Measurements from ENCODE around the gene UCK1. TPM values are rescaled to one million over a fixed set of nuclear protein-coding genes. Genes with fewer than 3 reads are reported as not detected.

UCK1 gene
- total and polyA plus RNA-seq, 2 of the 8 experiments (the other 6 are each of a cell fraction or from before 2014, with no cell fraction given), result 35.1 to 42.0 TPM

DNA sequence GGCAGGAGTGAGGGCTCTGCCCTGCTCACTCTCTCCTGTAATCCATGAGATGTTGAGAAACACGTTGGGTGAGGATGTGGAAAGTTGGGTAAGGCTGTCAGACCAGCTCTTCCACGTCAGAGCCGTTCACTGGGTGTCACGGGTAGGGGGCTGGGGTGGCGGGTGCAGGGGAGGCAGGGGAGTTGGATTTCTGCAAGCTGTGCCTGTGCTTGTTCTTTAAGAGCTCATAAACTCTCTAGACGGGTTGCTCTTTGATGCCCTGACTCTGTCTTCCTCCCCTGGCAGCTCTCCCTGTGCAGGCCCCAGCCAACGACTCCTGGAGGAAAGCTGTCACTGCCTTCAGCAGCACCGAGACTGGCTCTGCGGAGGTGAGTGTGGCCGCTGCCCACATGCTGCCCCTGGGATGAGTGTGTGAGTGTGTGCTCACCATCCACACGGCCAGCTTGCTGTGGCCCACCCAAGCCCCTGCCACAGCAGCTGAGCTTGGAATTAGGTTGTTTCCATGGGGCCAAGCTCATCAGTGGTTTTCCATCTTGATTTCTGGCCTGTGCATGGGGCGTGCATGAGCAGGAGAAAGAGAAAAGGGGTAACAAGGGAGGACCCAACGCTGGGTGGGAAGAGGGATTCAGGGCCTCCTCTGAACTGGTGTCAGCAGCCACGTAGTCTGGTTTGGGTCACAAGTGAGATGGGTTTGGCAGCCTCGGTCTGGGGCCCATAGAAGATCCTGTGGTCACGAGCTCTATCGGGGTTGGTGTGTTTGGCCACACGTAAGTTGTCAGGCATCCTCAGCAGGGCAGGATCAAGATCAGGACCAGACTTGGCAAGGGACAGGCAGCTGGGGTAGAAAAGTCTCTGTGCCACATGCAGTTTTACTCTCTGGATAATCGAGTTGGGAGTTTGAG is 49.4 kb downstream of the UCK1 start (continued):
- TF ChIP-seq, protein P1, sequence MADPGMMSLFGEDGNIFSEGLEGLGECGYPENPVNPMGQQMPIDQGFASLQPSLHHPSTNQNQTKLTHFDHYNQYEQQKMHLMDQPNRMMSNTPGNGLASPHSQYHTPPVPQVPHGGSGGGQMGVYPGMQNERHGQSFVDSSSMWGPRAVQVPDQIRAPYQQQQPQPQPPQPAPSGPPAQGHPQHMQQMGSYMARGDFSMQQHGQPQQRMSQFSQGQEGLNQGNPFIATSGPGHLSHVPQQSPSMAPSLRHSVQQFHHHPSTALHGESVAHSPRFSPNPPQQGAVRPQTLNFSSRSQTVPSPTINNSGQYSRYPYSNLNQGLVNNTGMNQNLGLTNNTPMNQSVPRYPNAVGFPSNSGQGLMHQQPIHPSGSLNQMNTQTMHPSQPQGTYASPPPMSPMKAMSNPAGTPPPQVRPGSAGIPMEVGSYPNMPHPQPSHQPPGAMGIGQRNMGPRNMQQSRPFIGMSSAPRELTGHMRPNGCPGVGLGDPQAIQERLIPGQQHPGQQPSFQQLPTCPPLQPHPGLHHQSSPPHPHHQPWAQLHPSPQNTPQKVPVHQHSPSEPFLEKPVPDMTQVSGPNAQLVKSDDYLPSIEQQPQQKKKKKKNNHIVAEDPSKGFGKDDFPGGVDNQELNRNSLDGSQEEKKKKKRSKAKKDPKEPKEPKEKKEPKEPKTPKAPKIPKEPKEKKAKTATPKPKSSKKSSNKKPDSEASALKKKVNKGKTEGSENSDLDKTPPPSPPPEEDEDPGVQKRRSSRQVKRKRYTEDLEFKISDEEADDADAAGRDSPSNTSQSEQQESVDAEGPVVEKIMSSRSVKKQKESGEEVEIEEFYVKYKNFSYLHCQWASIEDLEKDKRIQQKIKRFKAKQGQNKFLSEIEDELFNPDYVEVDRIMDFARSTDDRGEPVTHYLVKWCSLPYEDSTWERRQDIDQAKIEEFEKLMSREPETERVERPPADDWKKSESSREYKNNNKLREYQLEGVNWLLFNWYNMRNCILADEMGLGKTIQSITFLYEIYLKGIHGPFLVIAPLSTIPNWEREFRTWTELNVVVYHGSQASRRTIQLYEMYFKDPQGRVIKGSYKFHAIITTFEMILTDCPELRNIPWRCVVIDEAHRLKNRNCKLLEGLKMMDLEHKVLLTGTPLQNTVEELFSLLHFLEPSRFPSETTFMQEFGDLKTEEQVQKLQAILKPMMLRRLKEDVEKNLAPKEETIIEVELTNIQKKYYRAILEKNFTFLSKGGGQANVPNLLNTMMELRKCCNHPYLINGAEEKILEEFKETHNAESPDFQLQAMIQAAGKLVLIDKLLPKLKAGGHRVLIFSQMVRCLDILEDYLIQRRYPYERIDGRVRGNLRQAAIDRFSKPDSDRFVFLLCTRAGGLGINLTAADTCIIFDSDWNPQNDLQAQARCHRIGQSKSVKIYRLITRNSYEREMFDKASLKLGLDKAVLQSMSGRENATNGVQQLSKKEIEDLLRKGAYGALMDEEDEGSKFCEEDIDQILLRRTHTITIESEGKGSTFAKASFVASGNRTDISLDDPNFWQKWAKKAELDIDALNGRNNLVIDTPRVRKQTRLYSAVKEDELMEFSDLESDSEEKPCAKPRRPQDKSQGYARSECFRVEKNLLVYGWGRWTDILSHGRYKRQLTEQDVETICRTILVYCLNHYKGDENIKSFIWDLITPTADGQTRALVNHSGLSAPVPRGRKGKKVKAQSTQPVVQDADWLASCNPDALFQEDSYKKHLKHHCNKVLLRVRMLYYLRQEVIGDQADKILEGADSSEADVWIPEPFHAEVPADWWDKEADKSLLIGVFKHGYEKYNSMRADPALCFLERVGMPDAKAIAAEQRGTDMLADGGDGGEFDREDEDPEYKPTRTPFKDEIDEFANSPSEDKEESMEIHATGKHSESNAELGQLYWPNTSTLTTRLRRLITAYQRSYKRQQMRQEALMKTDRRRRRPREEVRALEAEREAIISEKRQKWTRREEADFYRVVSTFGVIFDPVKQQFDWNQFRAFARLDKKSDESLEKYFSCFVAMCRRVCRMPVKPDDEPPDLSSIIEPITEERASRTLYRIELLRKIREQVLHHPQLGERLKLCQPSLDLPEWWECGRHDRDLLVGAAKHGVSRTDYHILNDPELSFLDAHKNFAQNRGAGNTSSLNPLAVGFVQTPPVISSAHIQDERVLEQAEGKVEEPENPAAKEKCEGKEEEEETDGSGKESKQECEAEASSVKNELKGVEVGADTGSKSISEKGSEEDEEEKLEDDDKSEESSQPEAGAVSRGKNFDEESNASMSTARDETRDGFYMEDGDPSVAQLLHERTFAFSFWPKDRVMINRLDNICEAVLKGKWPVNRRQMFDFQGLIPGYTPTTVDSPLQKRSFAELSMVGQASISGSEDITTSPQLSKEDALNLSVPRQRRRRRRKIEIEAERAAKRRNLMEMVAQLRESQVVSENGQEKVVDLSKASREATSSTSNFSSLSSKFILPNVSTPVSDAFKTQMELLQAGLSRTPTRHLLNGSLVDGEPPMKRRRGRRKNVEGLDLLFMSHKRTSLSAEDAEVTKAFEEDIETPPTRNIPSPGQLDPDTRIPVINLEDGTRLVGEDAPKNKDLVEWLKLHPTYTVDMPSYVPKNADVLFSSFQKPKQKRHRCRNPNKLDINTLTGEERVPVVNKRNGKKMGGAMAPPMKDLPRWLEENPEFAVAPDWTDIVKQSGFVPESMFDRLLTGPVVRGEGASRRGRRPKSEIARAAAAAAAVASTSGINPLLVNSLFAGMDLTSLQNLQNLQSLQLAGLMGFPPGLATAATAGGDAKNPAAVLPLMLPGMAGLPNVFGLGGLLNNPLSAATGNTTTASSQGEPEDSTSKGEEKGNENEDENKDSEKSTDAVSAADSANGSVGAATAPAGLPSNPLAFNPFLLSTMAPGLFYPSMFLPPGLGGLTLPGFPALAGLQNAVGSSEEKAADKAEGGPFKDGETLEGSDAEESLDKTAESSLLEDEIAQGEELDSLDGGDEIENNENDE (IDR thresholded peaks at IDR 0.05; ENCODE audit: insufficient replicate concordance, low read length), result no peak
- TF ChIP-seq POLR2A (IDR thresholded peaks at IDR 0.05; ENCODE audit: control extremely low read depth in 1 of 2, low read depth in 2 of 2, low read length in 2 of 2), result no peak
- TF ChIP-seq JUN (IDR thresholded peaks at IDR 0.05; ENCODE audit: low read depth, low read length), result no peak
- no peak for TF ChIP-seq SIN3A (conservative IDR thresholded peaks at IDR 0.05 in 1 of 2, IDR thresholded peaks at IDR 0.05 in 1 of 2; ENCODE audit: low read depth in 1 of 2, low read length in 2 of 2)
- no peak for TF ChIP-seq MAFK (IDR thresholded peaks at IDR 0.05; ENCODE audit: low read depth, low read length)
- TF ChIP-seq SRF (IDR thresholded peaks at IDR 0.05; ENCODE audit: low read depth, low read length), result no peak
- TF ChIP-seq ASH2L (IDR thresholded peaks at IDR 0.05; ENCODE audit: low read length), result no peak
- no peak for TF ChIP-seq HDAC2 (IDR thresholded peaks at IDR 0.05; ENCODE audit: borderline replicate concordance in 1 of 2, low read depth in 2 of 2, low read length in 2 of 2)
- no peak for TF ChIP-seq TBP (IDR thresholded peaks at IDR 0.05; ENCODE audit: low read depth, low read length)

All from H1 (cell line).